ENCODE measurements around the gene MTSS2. TPM values are rescaled to one million over a fixed set of nuclear protein-coding genes. Genes with fewer than 3 reads are reported as not detected.

Gene MTSS2
- polyA plus RNA-seq, 1 of the 3 experiments (the other 2 are of a cell fraction), result 54.1 TPM

DNA sequence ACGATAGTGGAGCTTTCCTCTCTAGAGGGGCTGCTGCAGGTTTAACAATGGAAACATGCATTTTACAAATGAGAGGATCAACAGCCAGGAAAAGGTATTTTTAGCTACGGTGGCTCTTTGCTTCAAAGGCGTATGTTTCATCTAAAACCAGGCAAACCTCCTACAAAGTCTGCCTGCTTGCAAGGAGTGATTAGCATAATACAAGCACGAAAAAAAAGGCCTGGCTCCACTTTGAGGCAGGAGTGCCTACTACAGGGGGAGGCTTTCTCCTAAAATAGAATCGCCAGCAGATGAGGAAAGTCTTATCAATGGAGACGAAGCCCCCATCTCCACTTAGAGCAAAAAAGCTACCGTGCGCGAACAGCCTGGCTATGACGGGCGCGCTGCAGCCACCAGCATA lies 27.1 kb upstream of the MTSS2 start:
- Histone ChIP-seq H3K9ac (no peak overlapping the region), H3K36me3 (replicated peaks in 1 of 2; ENCODE audit: control insufficient read depth in 1 of 2, insufficient read depth in 2 of 2, low read length in 1 of 2) (no peaks in the 10 kb centered on the region), H3F3A (replicated peaks; ENCODE audit: insufficient read depth) (peaks cover 24% of the 10 kb centered on the region), H2AFZ (ENCODE audit: low read depth) (no peak overlapping the region), H3K9me3 (no peaks in the 10 kb centered on the region), H3K4me3 (ENCODE audit: low read depth in 2 of 2, low read length in 1 of 2) (no peak overlapping the region), H3K4me2 (no peak overlapping the region), H3K27me3 (ENCODE audit: insufficient read depth) (no peaks in the 10 kb centered on the region), H3K9me2 (no peaks in the 10 kb centered on the region), H3K79me2 (ENCODE audit: insufficient read depth) (no peaks in the 10 kb centered on the region), H4K20me1 (ENCODE audit: insufficient read depth) (no peaks in the 10 kb centered on the region), H3K4me1 (ENCODE audit: control insufficient read depth in 1 of 2, insufficient read depth in 2 of 2, low read depth in 1 of 2, low read length in 1 of 2) (peaks cover 31 to 80% of the 10 kb centered on the region in 2 experiments), H3K27ac (ENCODE audit: low read depth in 2 of 2, low read length in 1 of 2) (peak overlapping the region in 1 of 2 experiments; percentile 98; a peak in 2 of 4 replicates)
- TF ChIP-seq CHD2 (IDR thresholded peaks at IDR 0.05; ENCODE audit: low read length, partially characterized antibody) (no peak), FOSL2 (IDR thresholded peaks at IDR 0.05; ENCODE audit: borderline replicate concordance, low read depth) (no peak), MEF2A (IDR thresholded peaks at IDR 0.05; ENCODE audit: borderline replicate concordance, low read depth) (no peak), RAD21 (IDR thresholded peaks at IDR 0.05; ENCODE audit: low read length) (no peak), POLR2AphosphoS5 (IDR thresholded peaks at IDR 0.05; ENCODE audit: low read depth, low read length) (no peak), YY1 (IDR thresholded peaks at IDR 0.05; ENCODE audit: low read depth) (no peak), NRF1 (IDR thresholded peaks at IDR 0.05; ENCODE audit: low read depth, low read length) (no peak)
- TF ChIP-seq, protein P1, sequence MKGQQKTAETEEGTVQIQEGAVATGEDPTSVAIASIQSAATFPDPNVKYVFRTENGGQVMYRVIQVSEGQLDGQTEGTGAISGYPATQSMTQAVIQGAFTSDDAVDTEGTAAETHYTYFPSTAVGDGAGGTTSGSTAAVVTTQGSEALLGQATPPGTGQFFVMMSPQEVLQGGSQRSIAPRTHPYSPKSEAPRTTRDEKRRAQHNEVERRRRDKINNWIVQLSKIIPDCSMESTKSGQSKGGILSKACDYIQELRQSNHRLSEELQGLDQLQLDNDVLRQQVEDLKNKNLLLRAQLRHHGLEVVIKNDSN (IDR thresholded peaks at IDR 0.05; ENCODE audit: borderline replicate concordance, low read depth), result no peak
- no peak for DNase-seq
- 100% methylated on average over 5 of the region's 12 CpGs for WGBS (ENCODE audit: low lambda C conversion rate)
- POLR2A ChIA-PET, result interaction anchor here (1.1 to 3.0 kb wide), 3 partner anchors 10 to 28 kb away, joined by 3 to 17 read pairs (median 5); no protein-coding TSS in a partner anchor
- CTCF ChIA-PET, result interaction anchor here (0.6 to 4.7 kb wide), 5 partner anchors 9 to 60 kb away, joined by 3 to 29 read pairs (median 4); no protein-coding TSS in a partner anchor

GRCh38 chr16:70712359-70712758 lies 26.5 kb upstream of the MTSS2 start:
- H3K4me2 ChIP-seq, result no peak overlapping the region
- H3K27me3 ChIP-seq (ENCODE audit: insufficient read depth), result no peaks in the 10 kb centered on the region
- no peak for DNase-seq
- H3F3A ChIP-seq (replicated peaks; ENCODE audit: insufficient read depth), result peaks cover 29% of the 10 kb centered on the region
- peak overlapping the region in 1 of 2 experiments; percentile 76; a peak in 2 of 4 replicates for H3K27ac ChIP-seq (ENCODE audit: low read depth in 2 of 2, low read length in 1 of 2)
- ChIA-PET CTCF (interaction anchor here (0.6 to 4.7 kb wide), 5 partner anchors 9 to 59 kb away, joined by 3 to 29 read pairs (median 4); no protein-coding TSS in a partner anchor), POLR2A (interaction anchor here (1.1 to 1.7 kb wide), 2 partner anchors 9 to 28 kb away, joined by 3 to 5 read pairs; no protein-coding TSS in a partner anchor)
- H3K4me1 ChIP-seq (ENCODE audit: control insufficient read depth in 1 of 2, insufficient read depth in 2 of 2, low read depth in 1 of 2, low read length in 1 of 2), result peaks cover 34 to 83% of the 10 kb centered on the region in 2 experiments
- H3K36me3 ChIP-seq (replicated peaks in 1 of 2; ENCODE audit: control insufficient read depth in 1 of 2, insufficient read depth in 2 of 2, low read length in 1 of 2), result no peaks in the 10 kb centered on the region
- TF ChIP-seq NFIC (IDR thresholded peaks at IDR 0.05; ENCODE audit: borderline replicate concordance) (no peak), RAD21 (IDR thresholded peaks at IDR 0.05; ENCODE audit: low read length) (no peak), EZH2phosphoT487 (IDR thresholded peaks at IDR 0.05; ENCODE audit: borderline replicate concordance, low read depth) (no peak), RCOR1 (IDR thresholded peaks at IDR 0.05; ENCODE audit: low read length) (no peak), TAF1 (IDR thresholded peaks at IDR 0.05; ENCODE audit: borderline replicate concordance, low read depth, low read length) (no peak), MXI1 (IDR thresholded peaks at IDR 0.05; ENCODE audit: low read depth, low read length) (no peak), FOXM1 (IDR thresholded peaks at IDR 0.05; ENCODE audit: low read depth) (no peak), JUND (IDR thresholded peaks at IDR 0.05) (no peak), SIN3A (IDR thresholded peaks at IDR 0.05; ENCODE audit: borderline replicate concordance, low read depth, low read length) (no peak), YY1 (IDR thresholded peaks at IDR 0.05; ENCODE audit: low read depth) (no peak)
- TF ChIP-seq, protein P2, sequence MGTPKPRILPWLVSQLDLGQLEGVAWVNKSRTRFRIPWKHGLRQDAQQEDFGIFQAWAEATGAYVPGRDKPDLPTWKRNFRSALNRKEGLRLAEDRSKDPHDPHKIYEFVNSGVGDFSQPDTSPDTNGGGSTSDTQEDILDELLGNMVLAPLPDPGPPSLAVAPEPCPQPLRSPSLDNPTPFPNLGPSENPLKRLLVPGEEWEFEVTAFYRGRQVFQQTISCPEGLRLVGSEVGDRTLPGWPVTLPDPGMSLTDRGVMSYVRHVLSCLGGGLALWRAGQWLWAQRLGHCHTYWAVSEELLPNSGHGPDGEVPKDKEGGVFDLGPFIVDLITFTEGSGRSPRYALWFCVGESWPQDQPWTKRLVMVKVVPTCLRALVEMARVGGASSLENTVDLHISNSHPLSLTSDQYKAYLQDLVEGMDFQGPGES (IDR thresholded peaks at IDR 0.05; ENCODE audit: low read depth, low read length), result no peak
- no peak overlapping the region for H3K4me3 ChIP-seq (ENCODE audit: low read depth in 2 of 2, low read length in 1 of 2)
- 88% methylated on average over 8 of the region's 11 CpGs for WGBS (ENCODE audit: low lambda C conversion rate)
- no peak overlapping the region for H2AFZ ChIP-seq (ENCODE audit: low read depth)
- no peaks in the 10 kb centered on the region for H4K20me1 ChIP-seq (ENCODE audit: insufficient read depth)
- no peak overlapping the region for H3K9ac ChIP-seq
- H3K79me2 ChIP-seq (ENCODE audit: insufficient read depth), result no peaks in the 10 kb centered on the region
- H3K9me2 ChIP-seq, result no peaks in the 10 kb centered on the region
- no peaks in the 10 kb centered on the region for H3K9me3 ChIP-seq
